Transverse colon (tissue), 4 donors: ENCODE measurements around the gene POLR1D.

Experiments used
- POLR2AphosphoS5 ChIP-seq, 3 donors: sonication (generic); formaldehyde crosslinking; IDR thresholded peaks; one replicate each; pipeline ENCODE4 v1.6.1; 2016; ENCODE audit warnings: antibody characterized with exemption in 3 of 3
- TF ChIP-seq, protein P1 (sequence below), 5 experiments: fragments of 200-600 bp in 3 of 5; fragments of 450-650 bp in 2 of 5; sonication (generic) in 3 of 5; IDR thresholded peaks; 1 replicate in 2 of 5; 2 replicates in 3 of 5; pipeline ENCODE4 v1.5.1; 2016 to 2017; ENCODE audit warnings: antibody characterized with exemption in 5 of 5, inconsistent platforms in 3 of 5, mild to moderate bottlenecking in 2 of 5, moderate library complexity in 1 of 5

DNA sequence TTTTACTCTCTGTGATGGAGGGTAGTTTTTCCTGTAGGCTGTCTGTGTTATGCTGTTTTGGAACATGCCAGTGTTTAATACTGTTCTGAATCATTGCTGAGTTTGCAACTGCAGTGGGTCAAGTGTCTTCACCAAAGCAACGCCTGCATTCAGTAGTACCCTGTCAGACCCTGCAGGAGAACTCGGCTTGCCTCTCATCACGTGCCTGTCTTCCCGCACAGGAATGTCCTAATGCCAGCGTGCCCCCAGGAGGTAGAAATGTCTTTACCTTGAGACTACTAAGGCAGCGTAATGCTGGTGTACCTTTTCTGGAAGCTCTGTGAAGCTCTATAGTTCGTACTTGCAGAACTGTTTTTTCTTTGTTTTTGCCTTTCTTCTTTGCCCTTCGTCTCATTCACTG, 42.3 kb downstream of the POLR1D start:
- no peak for TF ChIP-seq POLR2AphosphoS5 (IDR thresholded peaks at IDR 0.05)
- TF ChIP-seq, protein P1, sequence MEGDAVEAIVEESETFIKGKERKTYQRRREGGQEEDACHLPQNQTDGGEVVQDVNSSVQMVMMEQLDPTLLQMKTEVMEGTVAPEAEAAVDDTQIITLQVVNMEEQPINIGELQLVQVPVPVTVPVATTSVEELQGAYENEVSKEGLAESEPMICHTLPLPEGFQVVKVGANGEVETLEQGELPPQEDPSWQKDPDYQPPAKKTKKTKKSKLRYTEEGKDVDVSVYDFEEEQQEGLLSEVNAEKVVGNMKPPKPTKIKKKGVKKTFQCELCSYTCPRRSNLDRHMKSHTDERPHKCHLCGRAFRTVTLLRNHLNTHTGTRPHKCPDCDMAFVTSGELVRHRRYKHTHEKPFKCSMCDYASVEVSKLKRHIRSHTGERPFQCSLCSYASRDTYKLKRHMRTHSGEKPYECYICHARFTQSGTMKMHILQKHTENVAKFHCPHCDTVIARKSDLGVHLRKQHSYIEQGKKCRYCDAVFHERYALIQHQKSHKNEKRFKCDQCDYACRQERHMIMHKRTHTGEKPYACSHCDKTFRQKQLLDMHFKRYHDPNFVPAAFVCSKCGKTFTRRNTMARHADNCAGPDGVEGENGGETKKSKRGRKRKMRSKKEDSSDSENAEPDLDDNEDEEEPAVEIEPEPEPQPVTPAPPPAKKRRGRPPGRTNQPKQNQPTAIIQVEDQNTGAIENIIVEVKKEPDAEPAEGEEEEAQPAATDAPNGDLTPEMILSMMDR (IDR thresholded peaks at IDR 0.05) = no peak
